ENCODE measurements around the gene C1orf52. TPM values are rescaled to one million over a fixed set of nuclear protein-coding genes. Genes with fewer than 3 reads are reported as not detected.
"Not testable (repeated sequence)": the region's sequence is repeated elsewhere in the genome, so short reads cannot be mapped to it uniquely, and the experiment has no call there.

C1orf52 gene
- total and polyA plus RNA-seq, 2 of the 13 experiments (the other 11 are each of a cell fraction or from before 2014, with no cell fraction given): 19.4 to 27.4 TPM

- Histone ChIP-seq H4K20me1 (ENCODE audit: insufficient read depth, low read length) (peaks cover 9% of the 10 kb centered on the region), H2AFZ (ENCODE audit: low read length) (no peak overlapping the region), H3K36me3 (replicated peaks in 1 of 2; ENCODE audit: control insufficient read depth in 1 of 2, insufficient read depth in 2 of 2, low read length in 2 of 2) (peaks cover 1 to 17% of the 10 kb centered on the region in 2 experiments; a peak in 3 of 5 replicates), H3K27me3 (ENCODE audit: control insufficient read depth in 1 of 2, insufficient read depth in 2 of 2, low read length in 2 of 2) (no peaks in the 10 kb centered on the region; a peak in 1 of 5 replicates), H3K79me2 (ENCODE audit: insufficient read depth, low read length) (peaks cover 16% of the 10 kb centered on the region), H3K27ac (ENCODE audit: extremely low read length, insufficient read depth, low read length) (peak overlapping the region; percentile 73), H3K4me3 (replicated peaks in 1 of 3; ENCODE audit: insufficient read depth in 1 of 3, low read depth in 2 of 3, low read length in 3 of 3) (peak overlapping the region; percentile 93 to 100 (median 99)), H3K9ac (ENCODE audit: insufficient read depth, low read depth, low read length) (peak overlapping the region; percentile 93), H3K4me2 (ENCODE audit: low read depth, low read length) (peak overlapping the region; percentile 88), H3K9me3 (ENCODE audit: low read length) (no peaks in the 10 kb centered on the region), H3K4me1 (ENCODE audit: insufficient read depth, low read length) (peaks cover 40% of the 10 kb centered on the region)
- CTCF ChIA-PET (ENCODE audit: low intra/inter-chr PET ratio, low total read pairs): interaction anchor here (2.6 kb wide), 1 partner anchor 314 kb away, joined by 24 read pairs; no protein-coding TSS in a partner anchor
- 0 out of 2 replicates have a peak, but pooled peaks have one; percentile 7 for TF ChIP-seq PHF21A (CRISPR knock-in tag; IDR thresholded peaks at IDR 0.05)
- no peak for TF ChIP-seq NFYC (CRISPR knock-in tag; IDR thresholded peaks at IDR 0.05)
- TF ChIP-seq SRF (IDR thresholded peaks at IDR 0.05; ENCODE audit: low read depth, low read length): no peak
- TF ChIP-seq SIN3A (IDR thresholded peaks at IDR 0.05; ENCODE audit: borderline replicate concordance, low read depth, low read length): no peak
- TF ChIP-seq SRSF1 (optimal IDR thresholded peaks at IDR 0.05; ENCODE audit: low read depth, low read length): no peak
- 0 out of 2 replicates have a peak, but pooled peaks have one; percentile 63 for TF ChIP-seq ZNF558 (CRISPR knock-in tag; IDR thresholded peaks at IDR 0.05; ENCODE audit: borderline replicate concordance)
- peak; percentile 0 for TF ChIP-seq ZNF883 (CRISPR knock-in tag; IDR thresholded peaks at IDR 0.05; ENCODE audit: not compliant biosample characterization)
- 0 out of 2 replicates have a peak, but pooled peaks have one; percentile 11 for TF ChIP-seq ZC3H13 (CRISPR knock-in tag; IDR thresholded peaks at IDR 0.05)
- TF ChIP-seq ZNF878 (CRISPR knock-in tag; IDR thresholded peaks at IDR 0.05): no peak
- TF ChIP-seq ZNF713 (CRISPR knock-in tag; IDR thresholded peaks at IDR 0.05): no peak
- ATAC-seq (no peak), DNase-seq (ENCODE audit: low spot score) (no peak), FAIRE-seq (no peak)
- POLR2A ChIA-PET: interaction anchor here (1.1 to 3.7 kb wide), 6 partner anchors 18 to 450 kb away, joined by 3 to 37 read pairs (median 5); partner anchors contain the start of genes BCL10 and ZNHIT6
- in situ Hi-C loops (cut with HindIII; ENCODE audit: extremely low pct_ligation_motif_present, low pct_unique_long_range_greater_than_20kb): loop anchor here (5.0 kb wide), 1 partner anchor 316 kb away; no protein-coding TSS in a partner anchor
- WGBS (ENCODE audit: low lambda C conversion rate): 17% methylated on average over 9 of the region's 19 CpGs
- no TSS peak for BruUV-seq (replicated peaks)
- intact Hi-C loops (cut with micrococcal nuclease; ENCODE audit: unreplicated experiment): loop anchor here (1.0 to 2.0 kb wide), 3 partner anchors 58 to 313 kb away; partner anchors contain the start of gene SYDE2
These were observed 835 bp downstream of the C1orf52 start for GRCh38 chr1:85258536-85259117.

GRCh38 chr1:85249042-85249441 lies 10.4 kb downstream of the C1orf52 start:
- in situ Hi-C loops (cut with HindIII; ENCODE audit: extremely low pct_ligation_motif_present, low pct_unique_long_range_greater_than_20kb); intact Hi-C loops (cut with micrococcal nuclease; ENCODE audit: unreplicated experiment); H3K36me3 ChIP-seq (replicated peaks in 1 of 2; ENCODE audit: control insufficient read depth in 1 of 2, insufficient read depth in 2 of 2, low read length in 2 of 2); H3K4me3 ChIP-seq (replicated peaks in 1 of 3; ENCODE audit: insufficient read depth in 1 of 3, low read depth in 2 of 3, low read length in 3 of 3); H2AFZ ChIP-seq (ENCODE audit: low read length); H3K4me2 ChIP-seq (ENCODE audit: low read depth, low read length); DNase-seq (ENCODE audit: low spot score); BruUV-seq (replicated peaks); FAIRE-seq; POLR2A ChIA-PET; H3K9ac ChIP-seq (ENCODE audit: insufficient read depth, low read depth, low read length); H3K9me3 ChIP-seq (ENCODE audit: low read length); H4K20me1 ChIP-seq (ENCODE audit: insufficient read depth, low read length); H3K27me3 ChIP-seq (ENCODE audit: control insufficient read depth in 1 of 2, insufficient read depth in 2 of 2, low read length in 2 of 2); ATAC-seq; CTCF ChIA-PET (ENCODE audit: low intra/inter-chr PET ratio, low total read pairs); H3K27ac ChIP-seq (ENCODE audit: extremely low read length, insufficient read depth, low read length); H3K79me2 ChIP-seq (ENCODE audit: insufficient read depth, low read length); H3K4me1 ChIP-seq (ENCODE audit: insufficient read depth, low read length): not testable (repeated sequence)
- WGBS (ENCODE audit: low lambda C conversion rate): 72% methylated on average over 3 of the region's 3 CpGs

Measured in HepG2 (cell line).